NCI-H1417 (cell line): ENCODE measurements around the gene CORO1C.

ENCODE experiments used
- DNase-seq, 3 experiments: peaks; one replicate each; lab custom pipeline; 2025; lab: John Stamatoyannopoulos, UW

CORO1C gene

GRCh38 chr12:108647585-108648287 lies 83.6 kb downstream of the CORO1C start:
- no peak for DNase-seq

- no peak for DNase-seq
These were observed 84.4 kb downstream of the CORO1C start for GRCh38 chr12:108646600-108647579.

GRCh38 chr12:108645686-108646599 lies 85.4 kb downstream of the CORO1C start:
- no peak for DNase-seq

GRCh38 chr12:108644811-108645120 lies 86.6 kb downstream of the CORO1C start:
- no peak for DNase-seq

GRCh38 chr12:108643941-108644810 lies 87.1 kb downstream of the CORO1C start:
- no peak for DNase-seq

- no peak for DNase-seq
These were observed 88.2 kb downstream of the CORO1C start for GRCh38 chr12:108642899-108643654.

- peak in 1 of 3 experiments; percentile 86 for DNase-seq
These were observed 88.9 kb downstream of the CORO1C start for GRCh38 chr12:108642269-108642870.

- peak in 1 of 3 experiments; percentile 32 for DNase-seq
These were observed 89.7 kb downstream of the CORO1C start for GRCh38 chr12:108641446-108642268.

- peak in 1 of 3 experiments; percentile 82 for DNase-seq
These were observed 90.4 kb downstream of the CORO1C start for GRCh38 chr12:108640802-108641445.

GRCh38 chr12:108638997-108639822 lies 92.1 kb downstream of the CORO1C start:
- DNase-seq = no peak

GRCh38 chr12:108638141-108638827 lies 93.0 kb downstream of the CORO1C start:
- no peak for DNase-seq

- DNase-seq = no peak
These were observed 93.9 kb downstream of the CORO1C start for GRCh38 chr12:108637222-108637971.

GRCh38 chr12:108635997-108636808 lies 95.1 kb downstream of the CORO1C start:
- peak in 1 of 3 experiments; percentile 34 for DNase-seq

GRCh38 chr12:108635201-108635996 lies 95.9 kb downstream of the CORO1C start:
- DNase-seq = peak; percentile 21 to 80 (median 43)
